ENCODE results near the gene MEIOSIN.

MEIOSIN gene

GRCh38 chr19:45770192-45771101 is 37.2 kb downstream of the MEIOSIN start:
- TF ChIP-seq EZH2 (IDR thresholded peaks at IDR 0.05) (no peak), FOXP2 (optimal IDR thresholded peaks at IDR 0.05; ENCODE audit: control extremely low read depth, extremely low read length, insufficient read depth) (peak; percentile 58), POLR2AphosphoS5 (IDR thresholded peaks at IDR 0.05; ENCODE audit: borderline replicate concordance, low read depth, low read length) (peak; percentile 75; the same call in 1 of the 2 replicates)
- peak overlapping the region; percentile 87 for H3K4me3 ChIP-seq
- peak; percentile 90 for DNase-seq (ENCODE audit: low read depth, low spot score)
- peak overlapping the region; percentile 88 for H3K27ac ChIP-seq
- H3K36me3 ChIP-seq (ENCODE audit: insufficient read depth, low read length) = no peaks in the 10 kb centered on the region
- H3K9me3 ChIP-seq (ENCODE audit: low read depth, low read length) = no peaks in the 10 kb centered on the region
- no peak overlapping the region for H3K9ac ChIP-seq (ENCODE audit: insufficient read length)

DNA sequence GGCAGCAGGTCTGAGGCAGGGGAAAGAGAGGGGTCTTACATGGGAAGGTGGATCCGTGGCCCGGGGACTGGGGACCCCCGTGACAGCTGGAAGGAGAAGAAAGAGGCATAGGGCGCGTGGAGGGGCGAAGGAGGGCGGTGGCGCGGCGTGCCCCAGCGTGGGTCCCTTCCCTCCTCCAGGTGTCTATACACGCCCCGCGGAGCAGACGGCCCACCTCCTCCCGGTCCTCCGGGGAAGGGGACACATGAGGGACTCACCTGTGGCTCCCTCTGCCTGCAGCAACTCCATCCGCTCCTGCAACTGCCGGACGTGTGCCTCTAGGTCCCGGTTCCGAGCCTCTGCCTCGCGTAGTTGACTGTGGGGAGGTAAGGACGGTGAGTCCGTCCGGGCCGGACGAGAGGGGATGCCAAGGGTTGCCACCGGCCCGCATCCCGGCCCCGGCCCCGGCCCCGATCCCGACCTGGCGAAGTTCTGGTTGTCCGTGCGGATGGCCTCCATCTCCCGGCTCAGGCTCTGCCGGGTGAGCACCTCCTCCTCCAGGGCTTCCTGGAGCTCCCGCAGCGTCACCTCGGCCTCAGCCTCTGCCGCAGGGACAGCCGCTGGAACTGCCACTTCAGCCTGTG is 38.2 kb downstream of the MEIOSIN start:
- no peak overlapping the region for H3K9ac ChIP-seq (ENCODE audit: insufficient read length)

DNA sequence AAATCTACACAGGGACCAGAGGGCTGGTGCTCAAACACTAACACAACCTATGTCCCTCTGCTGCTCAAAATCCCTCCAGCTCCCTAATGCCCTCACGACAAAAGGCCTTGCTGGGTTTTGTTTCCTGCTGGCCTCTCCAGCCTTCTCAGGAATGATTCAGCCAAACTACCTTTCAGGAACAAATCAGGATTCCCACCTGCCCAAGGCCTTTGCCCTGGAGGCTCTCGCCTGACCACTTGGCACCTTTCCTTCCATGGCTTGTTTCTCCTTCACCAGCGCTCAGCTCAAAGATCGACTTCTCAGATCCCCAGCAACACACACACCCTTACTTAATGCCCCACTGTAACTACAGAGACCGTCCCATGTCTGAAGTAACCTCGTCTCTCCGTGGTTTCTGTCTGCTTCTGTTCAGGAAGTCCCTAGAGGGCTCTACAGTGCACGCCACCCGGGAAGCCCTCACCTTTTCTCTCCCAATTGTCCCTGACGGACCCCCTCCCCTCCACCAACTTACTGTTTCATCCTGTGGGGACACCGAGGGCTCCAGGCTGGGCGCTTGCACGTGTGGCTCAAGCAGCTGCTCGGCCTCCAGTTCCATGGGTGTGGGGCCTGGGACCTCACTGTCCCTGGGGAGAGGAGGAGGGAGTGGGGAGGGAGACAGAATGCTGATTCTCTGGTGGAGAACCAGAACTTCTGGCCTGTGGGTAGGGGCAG is 39.0 kb downstream of the MEIOSIN start:
- TF ChIP-seq POLR2AphosphoS5 (IDR thresholded peaks at IDR 0.05; ENCODE audit: borderline replicate concordance, low read depth, low read length) (no peak), EZH2 (IDR thresholded peaks at IDR 0.05) (no peak), FOXP2 (optimal IDR thresholded peaks at IDR 0.05; ENCODE audit: control extremely low read depth, extremely low read length, insufficient read depth) (no peak)
- no peaks in the 10 kb centered on the region; the same call in 1 of the 2 replicates for H3K36me3 ChIP-seq (ENCODE audit: insufficient read depth, low read length)
- H3K9ac ChIP-seq (ENCODE audit: insufficient read length) = no peak overlapping the region
- no peak for DNase-seq (ENCODE audit: low read depth, low spot score)
- no peak overlapping the region for H3K27ac ChIP-seq
- H3K4me3 ChIP-seq = no peak overlapping the region
- H3K9me3 ChIP-seq (ENCODE audit: low read depth, low read length) = no peaks in the 10 kb centered on the region

More for the DNA sequence above, 38.2 kb downstream of the MEIOSIN start:
- no peak for DNase-seq (ENCODE audit: low read depth, low spot score)
- peak overlapping the region; percentile 78; the same call in 1 of the 2 replicates for H3K4me3 ChIP-seq
- no peaks in the 10 kb centered on the region for H3K9me3 ChIP-seq (ENCODE audit: low read depth, low read length)
- H3K36me3 ChIP-seq (ENCODE audit: insufficient read depth, low read length) = no peaks in the 10 kb centered on the region
- TF ChIP-seq POLR2AphosphoS5 (IDR thresholded peaks at IDR 0.05; ENCODE audit: borderline replicate concordance, low read depth, low read length) = no peak
- TF ChIP-seq EZH2 (IDR thresholded peaks at IDR 0.05) = no peak
- TF ChIP-seq FOXP2 (optimal IDR thresholded peaks at IDR 0.05; ENCODE audit: control extremely low read depth, extremely low read length, insufficient read depth) = no peak
- no peak overlapping the region for H3K27ac ChIP-seq

DNA sequence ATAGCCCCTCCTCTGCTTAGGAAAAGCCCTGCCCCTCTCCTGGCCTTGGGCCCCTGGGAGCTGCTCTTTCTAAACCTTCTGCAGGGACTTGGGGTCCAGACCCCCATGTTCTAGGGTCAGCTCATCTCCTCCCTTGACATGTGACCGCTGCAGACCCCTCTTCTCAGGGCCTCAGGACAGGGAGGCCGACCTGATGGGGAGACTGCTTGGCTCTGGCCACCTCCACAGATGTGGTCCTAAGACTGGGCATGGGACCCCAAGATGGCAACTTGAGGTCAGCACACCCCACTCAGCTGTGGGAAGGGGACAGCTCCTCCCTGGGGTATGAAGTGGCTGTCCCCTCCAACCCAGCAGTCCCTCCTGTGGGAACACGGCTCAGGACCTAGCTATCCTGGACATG is 39.7 kb downstream of the MEIOSIN start:
- no peaks in the 10 kb centered on the region; the same call in 1 of the 2 replicates for H3K36me3 ChIP-seq (ENCODE audit: insufficient read depth, low read length)
- no peak for TF ChIP-seq FOXP2 (optimal IDR thresholded peaks at IDR 0.05; ENCODE audit: control extremely low read depth, extremely low read length, insufficient read depth)
- TF ChIP-seq EZH2 (IDR thresholded peaks at IDR 0.05) = no peak
- no peak for TF ChIP-seq POLR2AphosphoS5 (IDR thresholded peaks at IDR 0.05; ENCODE audit: borderline replicate concordance, low read depth, low read length)
- no peak overlapping the region for H3K27ac ChIP-seq
- no peak overlapping the region for H3K9ac ChIP-seq (ENCODE audit: insufficient read length)
- H3K4me3 ChIP-seq = no peak overlapping the region
- no peak for DNase-seq (ENCODE audit: low read depth, low spot score)
- H3K9me3 ChIP-seq (ENCODE audit: low read depth, low read length) = no peaks in the 10 kb centered on the region

DNA sequence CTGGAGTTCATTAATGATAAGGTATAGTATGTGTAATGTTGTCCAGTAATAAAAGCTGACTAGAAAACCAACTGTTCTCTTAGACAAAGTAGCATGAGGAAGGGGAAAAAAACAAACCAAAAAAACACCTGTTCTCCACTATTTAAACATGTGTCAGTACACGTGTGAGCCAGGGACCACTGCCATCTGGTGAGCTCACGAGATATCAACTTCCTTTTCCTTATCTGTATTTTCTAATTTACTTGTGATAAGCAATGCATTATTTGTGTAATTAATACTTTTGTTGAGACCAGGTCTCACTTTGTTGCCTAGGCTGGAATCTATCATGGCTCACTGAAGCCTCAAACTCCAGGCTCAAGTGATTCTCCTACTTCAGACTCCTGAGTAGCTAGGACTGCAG is 40.1 kb downstream of the MEIOSIN start:
- Histone ChIP-seq H3K27ac (no peak overlapping the region), H3K9ac (ENCODE audit: insufficient read length) (no peak overlapping the region), H3K9me3 (ENCODE audit: low read depth, low read length) (no peaks in the 10 kb centered on the region), H3K36me3 (ENCODE audit: insufficient read depth, low read length) (no peaks in the 10 kb centered on the region; the same call in 1 of the 2 replicates), H3K4me3 (no peak overlapping the region)
- DNase-seq (ENCODE audit: low read depth, low spot score) = no peak
- TF ChIP-seq FOXP2 (optimal IDR thresholded peaks at IDR 0.05; ENCODE audit: control extremely low read depth, extremely low read length, insufficient read depth) (no peak), POLR2AphosphoS5 (IDR thresholded peaks at IDR 0.05; ENCODE audit: borderline replicate concordance, low read depth, low read length) (no peak), EZH2 (IDR thresholded peaks at IDR 0.05) (no peak)

GRCh38 chr19:45774765-45775164 is 41.5 kb downstream of the MEIOSIN start:
- H3K9ac ChIP-seq (ENCODE audit: insufficient read length) = no peak overlapping the region
- H3K9me3 ChIP-seq (ENCODE audit: low read depth, low read length) = no peaks in the 10 kb centered on the region
- no peaks in the 10 kb centered on the region; the same call in 1 of the 2 replicates for H3K36me3 ChIP-seq (ENCODE audit: insufficient read depth, low read length)
- no peak for DNase-seq (ENCODE audit: low read depth, low spot score)
- no peak overlapping the region for H3K4me3 ChIP-seq
- TF ChIP-seq EZH2 (IDR thresholded peaks at IDR 0.05) (no peak), FOXP2 (optimal IDR thresholded peaks at IDR 0.05; ENCODE audit: control extremely low read depth, extremely low read length, insufficient read depth) (no peak), POLR2AphosphoS5 (IDR thresholded peaks at IDR 0.05; ENCODE audit: borderline replicate concordance, low read depth, low read length) (no peak)
- no peak overlapping the region for H3K27ac ChIP-seq

- Histone ChIP-seq H3K9ac (ENCODE audit: insufficient read length) (no peak overlapping the region), H3K27ac (no peak overlapping the region), H3K36me3 (ENCODE audit: insufficient read depth, low read length) (no peaks in the 10 kb centered on the region; the same call in 1 of the 2 replicates), H3K9me3 (ENCODE audit: low read depth, low read length) (no peaks in the 10 kb centered on the region), H3K4me3 (no peak overlapping the region)
- no peak for TF ChIP-seq POLR2AphosphoS5 (IDR thresholded peaks at IDR 0.05; ENCODE audit: borderline replicate concordance, low read depth, low read length)
- no peak for TF ChIP-seq FOXP2 (optimal IDR thresholded peaks at IDR 0.05; ENCODE audit: control extremely low read depth, extremely low read length, insufficient read depth)
- TF ChIP-seq EZH2 (IDR thresholded peaks at IDR 0.05) = no peak
- DNase-seq (ENCODE audit: low read depth, low spot score) = no peak
Observed at GRCh38 chr19:45777395-45777961, 44.2 kb downstream of the MEIOSIN start.
